HG02610 (cell line): ENCODE results near the gene PRKCG.

Experiments
- ATAC-seq: cut with Tn5 transposase; IDR thresholded peaks from one replicate; pipeline ENCODE4 v1.9.1; 2021; ENCODE audit warnings: mild to moderate bottlenecking, moderate library complexity; ENCODE audit not compliant: unreplicated experiment

PRKCG gene

GRCh38 chr19:53897459-53897858 is 15.5 kb downstream of the PRKCG start:
- no peak for ATAC-seq

DNA sequence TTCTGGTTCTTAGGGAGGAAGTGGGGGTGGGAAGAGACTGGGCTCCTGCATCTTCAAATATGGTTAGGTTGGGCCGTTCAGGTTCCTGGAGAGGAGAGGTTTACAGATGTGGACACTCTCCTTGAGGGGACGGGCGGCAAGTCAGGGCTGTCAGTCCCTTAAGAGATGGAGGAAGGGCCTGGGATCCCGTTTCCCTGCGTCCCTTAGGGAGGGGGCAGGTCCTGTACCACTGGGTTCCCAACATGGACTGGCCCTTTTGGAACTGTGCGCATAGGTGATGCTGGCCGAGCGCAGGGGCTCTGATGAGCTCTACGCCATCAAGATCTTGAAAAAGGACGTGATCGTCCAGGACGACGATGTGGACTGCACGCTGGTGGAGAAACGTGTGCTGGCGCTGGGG is 16.2 kb downstream of the PRKCG start:
- ATAC-seq, result no peak

DNA sequence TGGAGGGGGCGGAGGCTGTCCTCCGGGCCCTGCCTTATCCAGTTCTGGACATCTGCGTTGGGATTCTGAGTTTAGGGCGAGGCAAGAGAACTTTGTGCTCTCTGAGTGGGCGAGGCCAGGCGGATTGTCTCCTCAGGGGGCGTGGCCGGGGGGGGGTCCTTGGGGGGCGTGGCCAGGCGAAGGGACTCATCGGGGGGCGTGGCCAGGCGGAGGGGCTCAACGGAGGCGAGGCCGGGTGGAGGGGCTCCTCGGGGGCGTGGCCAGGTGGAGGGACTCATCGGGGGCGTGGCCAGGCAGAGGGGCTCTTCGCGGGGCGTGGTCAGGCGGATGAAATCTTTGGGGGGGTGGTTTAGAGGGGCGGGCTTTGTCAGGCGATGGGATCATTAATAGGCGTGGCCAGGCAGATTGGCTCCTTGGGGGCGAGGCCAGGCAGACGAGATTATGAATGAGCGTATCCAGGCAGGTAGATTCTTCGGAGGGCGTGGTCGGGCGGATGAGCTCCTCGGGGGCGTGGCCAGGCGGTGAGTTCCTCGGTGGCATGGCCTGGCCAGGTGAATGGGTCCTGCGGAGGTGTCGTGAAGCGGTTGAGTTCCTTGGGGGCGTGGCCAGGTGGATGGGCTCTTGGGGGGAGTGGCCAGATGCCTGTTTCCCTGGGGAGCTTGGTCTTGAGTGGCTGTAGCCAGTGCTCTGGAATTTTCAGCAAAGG is 16.8 kb downstream of the PRKCG start:
- ATAC-seq, result no peak

GRCh38 chr19:53900191-53900860 is 18.3 kb downstream of the PRKCG start:
- ATAC-seq, result no peak

GRCh38 chr19:53903055-53903680 is 21.2 kb downstream of the PRKCG start:
- ATAC-seq, result no peak

GRCh38 chr19:53904909-53905308 is 22.9 kb downstream of the PRKCG start:
- ATAC-seq, result no peak

DNA sequence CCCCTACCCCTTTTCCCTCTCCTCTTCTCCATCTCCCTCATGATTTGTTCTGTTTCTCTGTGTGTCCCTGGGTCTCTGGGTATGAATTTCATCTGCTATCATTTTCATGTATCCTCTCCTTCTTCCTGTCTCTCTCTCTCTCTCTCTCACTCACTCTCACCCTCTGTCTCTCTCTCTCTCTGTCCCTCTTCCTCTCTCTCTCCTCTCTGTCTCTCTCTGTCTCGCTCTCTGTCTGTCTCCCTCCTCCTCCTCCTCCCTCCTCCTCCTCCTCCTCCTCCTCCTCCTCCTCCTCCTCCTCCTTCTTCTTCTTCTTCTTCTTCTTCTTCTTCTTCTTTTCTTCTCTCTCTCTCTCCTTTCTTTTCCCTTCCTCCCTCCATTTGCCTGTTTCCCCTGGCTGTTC is 23.8 kb downstream of the PRKCG start:
- ATAC-seq, result no peak

GRCh38 chr19:53906211-53907192 is 24.5 kb downstream of the PRKCG start:
- no peak for ATAC-seq

DNA sequence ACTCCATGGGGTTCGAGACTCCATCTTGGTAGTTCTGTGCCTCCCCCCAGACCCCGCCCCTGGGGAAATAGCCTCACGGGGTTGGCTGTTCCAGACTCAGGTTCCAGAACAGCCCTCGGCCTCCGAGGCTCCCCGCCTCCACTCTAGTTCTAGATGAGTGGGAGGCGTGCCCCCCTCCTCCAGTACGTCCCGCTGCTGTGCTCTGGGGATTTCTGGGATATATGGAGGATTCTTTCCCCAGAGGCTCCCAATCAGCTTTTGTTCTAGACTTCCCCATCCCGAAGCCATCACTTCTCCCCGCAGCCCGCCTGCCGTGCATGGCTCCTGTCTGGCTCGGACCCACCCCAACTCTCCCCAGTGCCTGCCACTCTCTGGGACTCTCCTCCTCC is 25.2 kb downstream of the PRKCG start:
- no peak for ATAC-seq

GRCh38 chr19:53907690-53908089 is 25.7 kb downstream of the PRKCG start:
- no peak for ATAC-seq

GRCh38 chr19:53908106-53908934 is 26.3 kb downstream of the PRKCG start:
- ATAC-seq, result no peak

DNA sequence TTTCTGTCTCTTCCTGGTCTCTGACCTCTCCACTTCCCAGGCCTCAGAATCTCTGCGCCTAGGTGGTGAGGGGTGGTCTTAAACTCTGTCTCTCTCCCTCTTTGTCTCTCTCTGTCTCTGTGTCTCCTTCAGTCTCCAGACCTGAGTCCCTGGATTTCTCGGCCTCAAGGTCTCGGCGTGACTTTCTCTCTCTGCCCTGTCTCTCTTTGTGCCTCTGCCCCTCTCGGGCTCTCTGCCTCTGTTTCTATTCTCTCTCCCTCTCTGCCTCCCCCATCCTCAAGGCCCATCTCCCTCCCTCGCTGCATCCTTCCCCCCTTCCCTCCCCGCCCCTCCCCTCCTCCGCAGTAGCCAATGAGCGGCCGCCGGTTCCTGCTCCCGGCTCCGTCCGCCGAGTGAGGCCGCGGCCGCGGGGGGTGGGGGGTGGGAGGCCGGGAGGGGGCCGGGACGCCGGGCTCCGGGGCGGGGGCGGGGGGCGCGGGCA is 27.0 kb downstream of the PRKCG start, which contains the start of gene CACNG7:
CACNG7 (plus strand) TSS at position 344 of the 481 bp plus-strand sequence. CDS start 3,554 bp downstream, outside the sequence.
- ATAC-seq, result no peak

GRCh38 chr19:53909471-53910169 is 27.6 kb downstream of the PRKCG start:
- no peak for ATAC-seq

GRCh38 chr19:53910170-53910518 is 28.1 kb downstream of the PRKCG start:
- no peak for ATAC-seq

GRCh38 chr19:53912653-53913052 is 30.7 kb downstream of the PRKCG start:
- no peak for ATAC-seq

DNA sequence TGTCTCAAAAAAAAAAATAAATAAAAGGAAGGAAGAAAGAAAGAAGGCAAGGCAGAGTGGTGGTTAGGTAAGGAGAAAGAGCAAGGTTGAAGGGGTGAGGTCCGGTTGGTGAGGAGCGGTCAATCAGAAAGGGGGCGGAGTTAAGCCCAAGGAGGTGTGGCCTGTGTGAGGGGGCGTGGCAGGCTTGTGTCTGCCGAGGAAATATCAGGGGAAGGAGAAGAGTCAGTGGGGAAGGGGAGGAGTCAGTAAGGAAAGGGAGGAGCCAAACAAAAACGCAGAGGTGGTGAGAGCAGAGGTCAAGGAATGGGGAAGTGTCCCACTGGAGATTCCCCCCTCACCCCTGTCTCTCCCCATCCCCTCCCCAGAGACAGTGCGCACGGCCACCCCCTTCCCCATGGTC is 33.0 kb downstream of the PRKCG start:
- no peak for ATAC-seq

- no peak for ATAC-seq
Measured at GRCh38 chr19:53916004-53916403, 34.0 kb downstream of the PRKCG start.

DNA sequence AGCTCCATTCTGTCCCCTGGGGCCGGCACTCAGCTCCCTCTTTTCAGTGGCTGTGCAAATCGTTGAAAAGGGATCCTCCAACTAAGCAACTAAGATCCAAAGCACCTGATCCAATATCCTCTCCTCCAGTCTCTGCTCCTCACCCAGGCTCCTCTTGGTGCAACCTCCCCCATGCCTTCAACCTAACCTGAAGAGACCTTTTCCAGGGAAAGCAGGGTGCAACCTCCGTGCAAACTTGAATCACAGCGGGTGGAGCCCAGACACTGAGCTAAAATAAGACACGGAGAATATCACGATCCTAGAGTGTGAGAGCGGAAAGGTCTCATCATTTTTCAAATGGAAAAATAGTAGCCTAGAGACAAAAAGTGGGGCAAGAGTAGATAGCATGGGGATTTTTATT is 35.4 kb downstream of the PRKCG start:
- ATAC-seq, result no peak

GRCh38 chr19:53927739-53928138 is 45.7 kb downstream of the PRKCG start:
- no peak for ATAC-seq
